Measurements from ENCODE around the gene TFDP3. TPM values are rescaled to one million over a fixed set of nuclear protein-coding genes. Genes with fewer than 3 reads are reported as not detected.

The TFDP3 gene
- total RNA-seq, 4 donors from 2014 or later = not detected

GRCh38 chrX:133246921-133247320, 28.8 kb upstream of the TFDP3 start:
- no peak overlapping the region for H3K27ac ChIP-seq
- H3K27me3 ChIP-seq = no peaks in the 10 kb centered on the region
- no peak for DNase-seq
- intact Hi-C loops (cut with DNase I) = no loop called here
- H3K4me3 ChIP-seq (replicated peaks in 1 of 3) = no peak overlapping the region
- TF ChIP-seq, protein P1, sequence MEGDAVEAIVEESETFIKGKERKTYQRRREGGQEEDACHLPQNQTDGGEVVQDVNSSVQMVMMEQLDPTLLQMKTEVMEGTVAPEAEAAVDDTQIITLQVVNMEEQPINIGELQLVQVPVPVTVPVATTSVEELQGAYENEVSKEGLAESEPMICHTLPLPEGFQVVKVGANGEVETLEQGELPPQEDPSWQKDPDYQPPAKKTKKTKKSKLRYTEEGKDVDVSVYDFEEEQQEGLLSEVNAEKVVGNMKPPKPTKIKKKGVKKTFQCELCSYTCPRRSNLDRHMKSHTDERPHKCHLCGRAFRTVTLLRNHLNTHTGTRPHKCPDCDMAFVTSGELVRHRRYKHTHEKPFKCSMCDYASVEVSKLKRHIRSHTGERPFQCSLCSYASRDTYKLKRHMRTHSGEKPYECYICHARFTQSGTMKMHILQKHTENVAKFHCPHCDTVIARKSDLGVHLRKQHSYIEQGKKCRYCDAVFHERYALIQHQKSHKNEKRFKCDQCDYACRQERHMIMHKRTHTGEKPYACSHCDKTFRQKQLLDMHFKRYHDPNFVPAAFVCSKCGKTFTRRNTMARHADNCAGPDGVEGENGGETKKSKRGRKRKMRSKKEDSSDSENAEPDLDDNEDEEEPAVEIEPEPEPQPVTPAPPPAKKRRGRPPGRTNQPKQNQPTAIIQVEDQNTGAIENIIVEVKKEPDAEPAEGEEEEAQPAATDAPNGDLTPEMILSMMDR (IDR thresholded peaks at IDR 0.05) = no peak
- no peak for TF ChIP-seq POLR2A (IDR thresholded peaks at IDR 0.05)
- H3K9me3 ChIP-seq = no peaks in the 10 kb centered on the region
- H3K36me3 ChIP-seq = no peaks in the 10 kb centered on the region
- H3K4me1 ChIP-seq = peaks cover 7 to 10% of the 10 kb centered on the region in 2 donors

GRCh38 chrX:133235830-133236229, 17.7 kb upstream of the TFDP3 start:
- Histone ChIP-seq H3K27me3 (no peaks in the 10 kb centered on the region), H3K9me3 (no peaks in the 10 kb centered on the region), H3K27ac (no peak overlapping the region), H3K4me1 (no peaks in the 10 kb centered on the region), H3K4me3 (replicated peaks in 1 of 3) (no peak overlapping the region), H3K36me3 (no peaks in the 10 kb centered on the region)
- WGBS, 2 donors = 94 to 97% methylated on average over 3 of the region's 3 CpGs
- no peak for DNase-seq
- no peak for TF ChIP-seq POLR2A (IDR thresholded peaks at IDR 0.05)
- TF ChIP-seq, protein P1 (IDR thresholded peaks at IDR 0.05) = no peak
- intact Hi-C loops (cut with DNase I) = no loop called here

- whole genome bisulfite sequencing, 2 donors = 69 to 81% methylated on average over 1 of the region's 1 CpG
- Histone ChIP-seq H3K36me3 (no peaks in the 10 kb centered on the region), H3K9me3 (no peaks in the 10 kb centered on the region), H3K27ac (no peak overlapping the region), H3K27me3 (no peaks in the 10 kb centered on the region), H3K4me3 (replicated peaks in 1 of 3) (no peak overlapping the region), H3K4me1 (no peaks in the 10 kb centered on the region)
- TF ChIP-seq, protein P1 (IDR thresholded peaks at IDR 0.05) = no peak
- TF ChIP-seq POLR2A (IDR thresholded peaks at IDR 0.05) = no peak
- intact Hi-C loops (cut with DNase I) = no loop called here
- no peak for DNase-seq
These were observed 14.2 kb upstream of the TFDP3 start for GRCh38 chrX:133232331-133232730.

DNA sequence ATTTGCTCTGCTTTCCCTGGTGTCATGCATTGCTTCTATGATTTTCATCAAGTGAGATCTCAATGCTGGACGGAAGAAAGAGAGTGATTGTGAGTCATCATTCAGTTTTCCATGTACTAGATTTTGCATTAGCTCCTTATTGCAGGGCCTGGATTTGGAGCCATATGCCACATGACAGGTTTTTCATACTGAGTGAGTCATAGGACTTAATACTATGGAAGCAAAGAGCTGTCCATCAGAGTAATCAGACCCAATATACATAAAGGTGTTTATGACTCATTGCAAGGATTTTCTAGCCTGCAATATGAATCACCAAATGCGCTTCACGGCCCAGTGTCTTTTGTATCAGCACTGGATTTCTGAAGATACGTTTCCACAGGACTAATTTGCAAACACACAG, 11.2 kb upstream of the TFDP3 start:
- DNase-seq = no peak
- Histone ChIP-seq H3K9me3 (no peaks in the 10 kb centered on the region), H3K27me3 (no peaks in the 10 kb centered on the region), H3K36me3 (no peaks in the 10 kb centered on the region), H3K4me1 (no peaks in the 10 kb centered on the region), H3K27ac (no peak overlapping the region), H3K4me3 (replicated peaks in 1 of 3) (no peak overlapping the region)
- WGBS, 2 donors = 90 to 95% methylated on average over 4 of the region's 4 CpGs
- intact Hi-C loops (cut with DNase I) = no loop called here
- TF ChIP-seq POLR2A (IDR thresholded peaks at IDR 0.05) = no peak
- TF ChIP-seq, protein P1 (IDR thresholded peaks at IDR 0.05) = no peak

DNA sequence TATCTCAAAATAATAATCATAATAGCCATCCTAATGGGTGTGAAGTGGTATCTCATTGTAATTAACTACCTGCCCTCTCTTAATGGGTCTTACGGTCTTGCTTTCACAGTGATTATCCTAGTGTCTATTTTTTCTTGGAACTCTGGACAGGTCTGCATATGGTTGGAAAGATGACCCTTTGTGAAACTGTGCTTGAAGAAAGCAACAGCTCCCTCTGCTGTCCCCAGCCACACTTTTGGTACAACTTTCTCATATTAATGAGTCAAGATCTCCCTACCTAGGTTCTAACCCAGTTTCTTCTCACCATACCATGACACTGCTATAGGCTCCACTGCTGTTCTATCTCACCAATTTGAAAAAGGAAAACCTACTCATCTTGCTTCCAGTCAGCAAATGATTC, 2.4 kb downstream of the TFDP3 start:
- Histone ChIP-seq H3K36me3 (no peaks in the 10 kb centered on the region), H3K27me3 (no peaks in the 10 kb centered on the region), H3K4me1 (no peaks in the 10 kb centered on the region), H3K9me3 (no peaks in the 10 kb centered on the region), H3K27ac (no peak overlapping the region), H3K4me3 (replicated peaks in 1 of 3) (no peak overlapping the region)
- no peak for TF ChIP-seq POLR2A (IDR thresholded peaks at IDR 0.05)
- TF ChIP-seq, protein P1 (IDR thresholded peaks at IDR 0.05) = peak in 1 of 6 experiments; percentile 27
- DNase-seq = peak; percentile 10 to 15
- 80 to 100% methylated on average over 1 of the region's 1 CpG for WGBS, 2 donors
- intact Hi-C loops (cut with DNase I) = no loop called here

All from thyroid gland (tissue), 4 donors.